Neural cell (in vitro differentiated cells): ENCODE results near the gene PSMA8.

Experiments
- CTCF ChIP-seq: fragments of 450-650 bp; IDR thresholded peaks from 2 replicates; pipeline ENCODE4 v1.5.1; 2014; ENCODE audit warnings: antibody characterized with exemption, mild to moderate bottlenecking, moderate library complexity; ENCODE audit not compliant: poor library complexity, severe bottlenecking
- EZH2 ChIP-seq: fragments of 200-600, 300-800 bp; shearing (Covaris generic), sonication (generic); IDR thresholded peaks from 2 replicates; pipeline ENCODE4 v1.6.1; 2014; ENCODE audit warnings: antibody characterized with exemption, low read length, borderline replicate concordance, mild to moderate bottlenecking; ENCODE audit not compliant: insufficient read depth, poor library complexity, severe bottlenecking
- MXI1 ChIP-seq: fragments of 450-650 bp; conservative IDR thresholded peaks from 2 replicates; pipeline ENCODE4 v1.6.1; 2014; ENCODE audit warnings: antibody characterized with exemption, mild to moderate bottlenecking; ENCODE audit not compliant: poor library complexity, severe bottlenecking

- TF ChIP-seq CTCF (no peak), EZH2 (no peak), MXI1 (no peak)
Observed at GRCh38 chr18:26207937-26208336, 74.3 kb downstream of the PSMA8 start.
